GM21825 (cell line): Measurements from ENCODE around the gene PMIS2.
"Not testable (repeated sequence)": the region's sequence is repeated elsewhere in the genome, so short reads cannot be mapped to it uniquely, and the experiment has no call there.

Experiments
- ATAC-seq: cut with Tn5 transposase; IDR thresholded peaks from one replicate; pipeline ENCODE4 v1.9.1; 2021; ENCODE audit warnings: mild to moderate bottlenecking, moderate library complexity; ENCODE audit not compliant: unreplicated experiment

The PMIS2 gene

GRCh38 chr19:35587321-35587720 lies 1.3 kb downstream of the PMIS2 start:
- ATAC-seq, result no peak

- no peak for ATAC-seq
Measured at GRCh38 chr19:35590875-35591274, 4.9 kb downstream of the PMIS2 start.

GRCh38 chr19:35592226-35592625 lies 6.3 kb downstream of the PMIS2 start:
- no peak for ATAC-seq

GRCh38 chr19:35595026-35595425 lies 9.1 kb downstream of the PMIS2 start:
- not testable (repeated sequence) for ATAC-seq

- ATAC-seq, result no peak
Measured at GRCh38 chr19:35595928-35596327, 10.0 kb downstream of the PMIS2 start.

- ATAC-seq, result peak; percentile 72
Measured at GRCh38 chr19:35596366-35596999, 10.5 kb downstream of the PMIS2 start.

GRCh38 chr19:35601971-35602370 lies 16.0 kb downstream of the PMIS2 start:
- no peak for ATAC-seq

GRCh38 chr19:35604436-35604835 lies 18.5 kb downstream of the PMIS2 start:
- not testable (repeated sequence) for ATAC-seq

- not testable (repeated sequence) for ATAC-seq
Measured at GRCh38 chr19:35607170-35607569, 21.2 kb downstream of the PMIS2 start.

- no peak for ATAC-seq
Measured at GRCh38 chr19:35607661-35608060, 21.7 kb downstream of the PMIS2 start.

GRCh38 chr19:35608251-35608650 lies 22.3 kb downstream of the PMIS2 start:
- no peak for ATAC-seq

- peak; percentile 33 for ATAC-seq
Measured at GRCh38 chr19:35609851-35610353, 23.9 kb downstream of the PMIS2 start.

- ATAC-seq, result no peak
Measured at GRCh38 chr19:35612224-35612558, 26.2 kb downstream of the PMIS2 start.

GRCh38 chr19:35612559-35613321 lies 26.8 kb downstream of the PMIS2 start, which contains the start of gene HAUS5:
TSS of gene HAUS5 (plus strand) at chr19:35612735. CDS start at chr19:35612795, 60 bp downstream.
- ATAC-seq, result peak; percentile 73

- ATAC-seq, result no peak
Measured at GRCh38 chr19:35613574-35613973, 27.6 kb downstream of the PMIS2 start.

- ATAC-seq, result no peak
Measured at GRCh38 chr19:35615036-35615435, 29.1 kb downstream of the PMIS2 start.

GRCh38 chr19:35618857-35619256 lies 32.9 kb downstream of the PMIS2 start:
- no peak for ATAC-seq

GRCh38 chr19:35619290-35619923 lies 33.4 kb downstream of the PMIS2 start:
- no peak for ATAC-seq

- ATAC-seq, result no peak
Measured at GRCh38 chr19:35620001-35620400, 34.0 kb downstream of the PMIS2 start.

- ATAC-seq, result no peak
Measured at GRCh38 chr19:35621708-35622107, 35.7 kb downstream of the PMIS2 start.

- ATAC-seq, result no peak
Measured at GRCh38 chr19:35622750-35623149, 36.8 kb downstream of the PMIS2 start.
